Endothelial cell of umbilical vein (primary cell): ENCODE results near the gene MRPS6. TPM values are rescaled to one million over a fixed set of nuclear protein-coding genes. Genes with fewer than 3 reads are reported as not detected.

ENCODE experiments used
- BruUV-seq: library from RNA; stranded (reverse); fragments of 400-500 nt; replicated peaks from 2 replicates; lab custom pipeline; 2021; lab: Mats Ljungman, UMichigan
- CTCF ChIA-PET: fragments of 300-600, 350-600 bp; sonication (Branson Sonifier 250); formaldehyde crosslinking; loops from one replicate; lab custom pipeline; 2021; ENCODE audit warnings: antibody characterized with exemption, inconsistent platforms; lab: Charles Lee
- POLR2A ChIA-PET: fragments of 300-600, 350-600 bp; sonication (Branson Sonifier 250); formaldehyde crosslinking; loops from one replicate; lab custom pipeline; 2021; ENCODE audit warnings: antibody characterized with exemption, inconsistent platforms; lab: Charles Lee
- DNase-seq: peaks from one replicate; pipeline ENCODE4 v3.0.0-alpha.2; 2011; ENCODE audit warnings: low read depth, low spot score
- FAIRE-seq: peaks from 2 replicates; lab custom pipeline; 2011; peaks lifted over from hg19 to GRCh38; lab: Jason Lieb, UNC
- H2AFZ ChIP-seq: 2 replicates; pipeline ENCODE4 v1.6.0; 2012; ENCODE audit warnings: low read depth, low read length, control low read depth, inconsistent platforms
- H3K27ac ChIP-seq: 2 replicates; pipeline ENCODE4 v1.5.1; 2011; ENCODE audit warnings: low read depth, mild to moderate bottlenecking, control low read depth, low read length, moderate library complexity; ENCODE audit not compliant: insufficient read depth
- H3K27me3 ChIP-seq, 2 experiments: 2 replicates each; pipeline versions ENCODE4 v1.6.0 to v1.6.1; 2011; ENCODE audit warnings: low read length in 2 of 2, mixed read lengths in 1 of 2; ENCODE audit not compliant: control insufficient read depth in 2 of 2, insufficient read depth in 2 of 2
- H3K36me3 ChIP-seq, 2 experiments: 2 replicates in 1 of 2; 3 replicates in 1 of 2; pipeline ENCODE4 v1.5.1; 2011; ENCODE audit warnings: low read length in 2 of 2, mild to moderate bottlenecking in 1 of 2, moderate library complexity in 1 of 2; ENCODE audit not compliant: control insufficient read depth in 2 of 2, insufficient read depth in 2 of 2; ENCODE audit errors: extremely low read depth in 1 of 2
- H3K4me1 ChIP-seq: 3 replicates; pipeline ENCODE4 v1.5.1; 2011; ENCODE audit warnings: mild to moderate bottlenecking, low read length; ENCODE audit not compliant: control insufficient read depth, insufficient read depth; ENCODE audit errors: extremely low read depth
- H3K4me2 ChIP-seq: 2 replicates; pipeline ENCODE4 v1.6.1; 2011; ENCODE audit warnings: low read length, control low read depth, mixed read lengths; ENCODE audit not compliant: insufficient read depth
- H3K4me3 ChIP-seq, 3 experiments: fragments of 200-600 bp in 1 of 3; sonication (generic), shearing (Covaris generic) in 1 of 3; replicated peaks in 1 of 3; 2 replicates each; pipeline ENCODE4 v1.5.1; 2011 to 2016; ENCODE audit warnings: control low read depth in 3 of 3, low read length in 3 of 3, mild to moderate bottlenecking in 2 of 3, inconsistent platforms in 1 of 3, low read depth in 1 of 3, moderate library complexity in 1 of 3; ENCODE audit not compliant: insufficient read depth in 1 of 3
- H3K79me2 ChIP-seq: 2 replicates; pipeline ENCODE4 v1.6.0; 2012; ENCODE audit warnings: low read length, inconsistent platforms; ENCODE audit not compliant: control insufficient read depth, insufficient read depth
- H3K9ac ChIP-seq: replicated peaks from 2 replicates; pipeline ENCODE3; 2011; ENCODE audit warnings: low read length, control low read depth; ENCODE audit not compliant: insufficient read depth; ENCODE audit errors: extremely low read depth
- H3K9me1 ChIP-seq: replicated peaks from 3 replicates; pipeline ENCODE4 v1.6.0; 2011; ENCODE audit warnings: mild to moderate bottlenecking, low read length; ENCODE audit not compliant: control insufficient read depth, insufficient read depth; ENCODE audit errors: extremely low read depth
- H3K9me3 ChIP-seq: replicated peaks from 2 replicates; pipeline ENCODE4 v1.5.1; 2012; ENCODE audit warnings: low read length, inconsistent platforms; ENCODE audit not compliant: control insufficient read depth, insufficient read depth
- H4K20me1 ChIP-seq: replicated peaks from 2 replicates; pipeline ENCODE3; 2011; ENCODE audit warnings: mild to moderate bottlenecking, low read length; ENCODE audit not compliant: control insufficient read depth, insufficient read depth; ENCODE audit errors: extremely low read depth
- CTCF ChIP-seq, 2 donors: IDR thresholded peaks; 1 replicate in 1 of 2; 2 replicates in 1 of 2; pipeline ENCODE4 v1.5.1; 2011; ENCODE audit warnings: low read length in 2 of 2, mild to moderate bottlenecking in 2 of 2, moderate library complexity in 2 of 2, control low read depth in 1 of 2, inconsistent platforms in 1 of 2, low read depth in 1 of 2; ENCODE audit not compliant: insufficient read depth in 1 of 2; ENCODE audit errors: extremely low read depth in 1 of 2
- EZH2 ChIP-seq: IDR thresholded peaks from 2 replicates; pipeline ENCODE4 v1.6.1; 2012; ENCODE audit warnings: borderline replicate concordance, low read depth, mild to moderate bottlenecking, moderate library complexity, low read length, inconsistent platforms; ENCODE audit not compliant: severe bottlenecking
- FOS ChIP-seq: IDR thresholded peaks from 2 replicates; pipeline ENCODE4 v1.6.1; 2011; ENCODE audit warnings: mild to moderate bottlenecking, low read length, moderate library complexity, borderline replicate concordance; ENCODE audit not compliant: insufficient read depth
- GATA2 ChIP-seq: IDR thresholded peaks from 2 replicates; pipeline ENCODE4 v1.7.0; 2011; ENCODE audit warnings: low read depth, mild to moderate bottlenecking, moderate library complexity, mixed read lengths, low read length; ENCODE audit not compliant: insufficient read length, insufficient read depth
- JUN ChIP-seq: IDR thresholded peaks from 2 replicates; pipeline ENCODE4 v1.6.1; 2011; ENCODE audit warnings: borderline replicate concordance, low read depth; ENCODE audit not compliant: insufficient read length, insufficient read depth
- MAX ChIP-seq: IDR thresholded peaks from 2 replicates; pipeline ENCODE4 v1.6.1; 2011; ENCODE audit not compliant: insufficient read depth, insufficient read length
- MYC ChIP-seq: IDR thresholded peaks from one replicate; pipeline ENCODE4 v1.6.1; 2011; ENCODE audit warnings: mild to moderate bottlenecking, low read depth, low read length
- POLR2A ChIP-seq: IDR thresholded peaks from 2 replicates; pipeline ENCODE4 v1.6.1; 2012; ENCODE audit warnings: low read depth, mild to moderate bottlenecking, control low read depth, low read length
- POLR2AphosphoS5 ChIP-seq: IDR thresholded peaks from 2 replicates; pipeline ENCODE4 v1.6.1; 2012; ENCODE audit warnings: low read depth, mild to moderate bottlenecking, control low read depth, low read length, moderate library complexity; ENCODE audit not compliant: insufficient read depth
- dilution Hi-C: fragments of 300-500 bp; cut with MboI; formaldehyde crosslinking; loops from one replicate; pipeline ENCODE4 v1.15.0; 2019; ENCODE audit warnings: low sequenced_read_pairs; ENCODE audit not compliant: extremely low pct_ligation_motif_present
- intact Hi-C: fragments of 100-400 bp; cut with micrococcal nuclease; formaldehyde crosslinking; loops from one replicate; pipeline ENCODE4 v1.10.0; 2022
- polyA plus RNA-seq, 4 experiments: library from polyadenylated mRNA; depleted of rRNA in 3 of 4; stranded (reverse) in 3 of 4; unstranded in 1 of 4; fragments of >200 nt; gene quantifications; 2 replicates each; pipeline versions ENCODE4 v1.2.1 to v1.2.3, GENCODE V29; 2011 to 2012; ENCODE audit warnings: missing spikeins in 1 of 4
- total RNA-seq: library from RNA; stranded (reverse); gene quantifications from 2 replicates; pipeline ENCODE4 v1.2.3, GENCODE V29; 2021

The MRPS6 gene
- total and polyA plus RNA-seq, 2 donors (not counting 3 experiments of a cell fraction or from before 2014, with no cell fraction given), result 19.8 to 37.2 TPM

- Histone ChIP-seq H3K27ac (no peak overlapping the region), H3K9me3 (no peaks in the 10 kb centered on the region), H3K36me3 (no peaks in the 10 kb centered on the region), H3K9ac (no peak overlapping the region), H3K4me1 (no peaks in the 10 kb centered on the region), H4K20me1 (no peaks in the 10 kb centered on the region), H3K9me1 (no peaks in the 10 kb centered on the region), H3K27me3 (peaks cover 0 to 2% of the 10 kb centered on the region in 2 experiments), H3K4me3 (no peak overlapping the region), H3K4me2 (no peak overlapping the region), H2AFZ (no peak overlapping the region), H3K79me2 (no peaks in the 10 kb centered on the region)
- intact Hi-C loops, result no loop called here
- CTCF ChIA-PET, result no interaction called here
- DNase-seq (no peak), FAIRE-seq (no peak)
- TF ChIP-seq GATA2, result no peak
- TF ChIP-seq POLR2A, result no peak
- TF ChIP-seq MAX, result no peak
- TF ChIP-seq CTCF (IDR thresholded peaks at IDR 0.05; ENCODE audit: extremely low read depth in 1 of 2, insufficient read depth in 1 of 2, low read depth in 1 of 2, low read length in 2 of 2), result no peak
- no peak for TF ChIP-seq POLR2AphosphoS5
- TF ChIP-seq FOS, result no peak
- TF ChIP-seq EZH2, result no peak
- TF ChIP-seq JUN, result no peak
- no peak for TF ChIP-seq MYC
- dilution Hi-C loops, result no loop called here
- BruUV-seq, result no TSS peak
- POLR2A ChIA-PET, result no interaction called here
Observed at GRCh38 chr21:34189506-34189905, 116.1 kb downstream of the MRPS6 start.
